SK-N-MC (cell line): ENCODE data around the gene ASIC2.

ENCODE experiments used
- DNase-seq: peaks from one replicate; pipeline ENCODE4 v3.0.0-alpha.2; 2011; ENCODE audit warnings: low read depth, low spot score
- H3K27ac ChIP-seq: fragments of 200-600 bp; sonication (generic); 2 replicates; pipeline ENCODE4 v1.5.1; 2016; ENCODE audit warnings: mixed run types
- H3K36me3 ChIP-seq: fragments of 200-600 bp; sonication (generic); 2 replicates; pipeline ENCODE4 v1.6.1; 2017; ENCODE audit warnings: antibody characterized with exemption, low read length, mixed read lengths; ENCODE audit not compliant: insufficient read depth
- H3K4me3 ChIP-seq: fragments of 200-600 bp; sonication (generic); 2 replicates; pipeline ENCODE4 v1.5.1; 2016
- H3K9ac ChIP-seq: fragments of 200-600 bp; sonication (generic); 2 replicates; pipeline ENCODE4 v1.8.0; 2017; ENCODE audit warnings: mixed run types, mixed read lengths; ENCODE audit not compliant: insufficient read length
- H3K9me3 ChIP-seq: fragments of 200-600 bp; sonication (generic); 2 replicates; pipeline ENCODE4 v1.6.1; 2017; ENCODE audit warnings: low read depth, mild to moderate bottlenecking, antibody characterized with exemption, low read length, moderate library complexity, mixed read lengths
- EZH2 ChIP-seq: fragments of 200-600 bp; sonication (generic); IDR thresholded peaks from one replicate; pipeline ENCODE4 v1.6.1; 2017; ENCODE audit warnings: antibody characterized with exemption
- FOXP2 ChIP-seq: optimal IDR thresholded peaks from 2 replicates; pipeline ENCODE3; 2011; ENCODE audit warnings: mild to moderate bottlenecking, moderate library complexity; ENCODE audit not compliant: insufficient read depth; ENCODE audit errors: extremely low read length, control extremely low read depth
- POLR2AphosphoS5 ChIP-seq: IDR thresholded peaks from 2 replicates; pipeline ENCODE4 v1.6.1; 2012; ENCODE audit warnings: mild to moderate bottlenecking, low read depth, low read length, borderline replicate concordance

Gene ASIC2

DNA sequence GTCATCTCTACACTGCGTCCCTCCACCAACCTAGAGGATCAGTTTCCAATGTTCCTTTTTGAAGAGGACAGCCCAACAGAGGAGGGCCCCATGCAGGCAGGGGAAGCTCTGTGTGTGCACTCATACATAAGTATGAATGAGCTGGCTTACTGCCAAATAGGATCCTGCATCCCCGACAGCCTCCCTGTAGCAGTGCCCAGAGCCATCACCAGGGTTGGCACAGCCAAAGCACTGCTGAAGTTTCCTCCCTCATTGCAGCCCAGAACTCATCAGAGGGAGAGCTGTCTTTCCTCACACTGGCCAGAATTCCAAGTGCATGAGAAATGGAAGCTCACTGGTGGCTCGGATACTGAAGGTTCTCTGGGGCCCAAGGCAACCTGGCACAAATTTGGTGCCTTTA, 114.4 kb downstream of the ASIC2 start:
- Histone ChIP-seq H3K9ac (no peak overlapping the region), H3K27ac (no peak overlapping the region), H3K9me3 (no peaks in the 10 kb centered on the region), H3K36me3 (no peaks in the 10 kb centered on the region), H3K4me3 (no peak overlapping the region)
- no peak for DNase-seq
- no peak for TF ChIP-seq EZH2
- TF ChIP-seq POLR2AphosphoS5, result no peak
- TF ChIP-seq FOXP2, result no peak

- H3K4me3 ChIP-seq, result no peak overlapping the region
- H3K9ac ChIP-seq, result no peak overlapping the region
- no peaks in the 10 kb centered on the region for H3K9me3 ChIP-seq
- no peak overlapping the region for H3K27ac ChIP-seq
- no peaks in the 10 kb centered on the region for H3K36me3 ChIP-seq
- no peak for DNase-seq
- TF ChIP-seq POLR2AphosphoS5 (no peak), EZH2 (no peak), FOXP2 (no peak)
Measured at GRCh38 chr17:33175562-33175961, 117.5 kb downstream of the ASIC2 start.

DNA sequence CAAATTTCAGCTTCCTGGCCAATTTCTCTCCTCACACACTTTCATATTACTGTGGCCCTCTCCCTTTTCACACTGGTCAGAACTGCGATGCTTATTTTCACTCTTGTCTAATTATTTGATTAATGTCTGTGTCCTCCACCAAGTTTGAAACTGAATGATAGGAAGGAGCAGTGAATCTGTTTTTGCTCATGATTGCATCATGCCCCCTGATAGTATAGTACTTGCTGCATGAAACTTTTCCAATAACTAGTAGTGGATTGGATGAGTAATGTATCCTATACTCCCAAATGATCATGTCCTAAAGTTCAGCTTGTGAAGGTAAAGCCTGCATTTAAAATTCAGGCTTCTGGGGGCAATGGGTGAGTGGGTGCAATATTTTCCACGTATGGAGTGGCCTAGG, 121.2 kb downstream of the ASIC2 start:
- H3K9me3 ChIP-seq, result no peaks in the 10 kb centered on the region
- H3K4me3 ChIP-seq, result no peak overlapping the region
- no peak for DNase-seq
- no peaks in the 10 kb centered on the region for H3K36me3 ChIP-seq
- TF ChIP-seq EZH2 (no peak), POLR2AphosphoS5 (no peak), FOXP2 (no peak)
- no peak overlapping the region for H3K9ac ChIP-seq
- H3K27ac ChIP-seq, result no peak overlapping the region

- no peak for TF ChIP-seq POLR2AphosphoS5
- Histone ChIP-seq H3K27ac (no peak overlapping the region), H3K36me3 (no peaks in the 10 kb centered on the region), H3K9me3 (no peaks in the 10 kb centered on the region), H3K9ac (no peak overlapping the region), H3K4me3 (no peak overlapping the region)
- no peak for DNase-seq
Measured at GRCh38 chr17:33169580-33170285, 123.4 kb downstream of the ASIC2 start.

- TF ChIP-seq POLR2AphosphoS5, result no peak
- no peak for TF ChIP-seq FOXP2
- no peak for TF ChIP-seq EZH2
- H3K36me3 ChIP-seq, result no peaks in the 10 kb centered on the region
- H3K9ac ChIP-seq, result no peak overlapping the region
- no peak overlapping the region for H3K4me3 ChIP-seq
- H3K27ac ChIP-seq, result no peak overlapping the region
- no peaks in the 10 kb centered on the region for H3K9me3 ChIP-seq
- no peak for DNase-seq
Measured at GRCh38 chr17:33167736-33168135, 125.4 kb downstream of the ASIC2 start.

- no peak for DNase-seq
- no peak overlapping the region for H3K4me3 ChIP-seq
- H3K9ac ChIP-seq, result no peak overlapping the region
- H3K36me3 ChIP-seq, result no peaks in the 10 kb centered on the region
- no peak for TF ChIP-seq POLR2AphosphoS5
- TF ChIP-seq EZH2, result no peak
- TF ChIP-seq FOXP2, result no peak
- no peak overlapping the region for H3K27ac ChIP-seq
- H3K9me3 ChIP-seq, result no peaks in the 10 kb centered on the region
Measured at GRCh38 chr17:33166472-33166871, 126.6 kb downstream of the ASIC2 start.

DNA sequence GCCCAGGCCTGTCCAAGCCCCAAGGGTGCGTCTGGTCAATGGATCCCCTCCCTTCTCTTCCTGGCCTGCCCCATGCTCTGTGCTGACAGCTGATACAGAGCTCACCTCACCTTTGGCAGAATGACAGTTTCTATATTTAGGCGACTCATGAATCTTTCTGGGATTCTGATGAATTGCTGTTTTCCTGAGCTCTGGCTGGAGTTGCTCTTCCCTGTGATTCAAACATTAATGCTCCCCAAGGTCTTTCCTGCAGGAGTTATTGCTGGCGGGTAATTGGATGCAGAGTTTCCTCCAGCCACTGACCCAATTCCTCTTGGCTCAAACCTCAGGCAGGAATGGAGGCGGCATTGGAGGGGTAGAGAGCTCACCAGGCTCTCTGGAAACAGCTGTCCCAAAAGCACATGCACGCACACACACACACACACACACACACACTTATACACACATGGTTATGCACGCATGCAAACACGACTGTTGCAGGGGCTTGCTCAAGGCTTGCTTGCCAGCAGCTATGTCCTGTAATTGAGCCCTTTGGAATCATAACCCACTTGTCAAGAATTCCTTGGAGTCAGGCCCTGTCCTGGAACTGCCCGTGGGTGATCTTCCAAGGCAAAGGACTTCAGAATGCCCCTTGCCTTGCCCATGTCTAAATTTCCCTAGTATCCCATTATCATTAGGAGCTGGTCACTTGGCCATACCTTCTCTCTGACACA, 128.8 kb downstream of the ASIC2 start:
- Histone ChIP-seq H3K4me3 (no peak overlapping the region), H3K36me3 (no peaks in the 10 kb centered on the region), H3K9me3 (no peaks in the 10 kb centered on the region), H3K27ac (no peak overlapping the region), H3K9ac (no peak overlapping the region)
- DNase-seq, result no peak
- TF ChIP-seq EZH2 (no peak), FOXP2 (no peak), POLR2AphosphoS5 (no peak)

GRCh38 chr17:33163533-33164168, 129.4 kb downstream of the ASIC2 start:
- H3K36me3 ChIP-seq, result no peaks in the 10 kb centered on the region
- no peak for TF ChIP-seq POLR2AphosphoS5
- no peak for TF ChIP-seq FOXP2
- no peak for TF ChIP-seq EZH2
- no peak overlapping the region for H3K9ac ChIP-seq
- no peak overlapping the region for H3K27ac ChIP-seq
- H3K9me3 ChIP-seq, result no peaks in the 10 kb centered on the region
- no peak overlapping the region for H3K4me3 ChIP-seq
- no peak for DNase-seq

- H3K36me3 ChIP-seq, result no peaks in the 10 kb centered on the region
- no peak for DNase-seq
- TF ChIP-seq EZH2, result no peak
- TF ChIP-seq FOXP2, result no peak
- TF ChIP-seq POLR2AphosphoS5, result no peak
- H3K4me3 ChIP-seq, result no peak overlapping the region
- H3K9ac ChIP-seq, result no peak overlapping the region
- H3K9me3 ChIP-seq, result no peaks in the 10 kb centered on the region
- no peak overlapping the region for H3K27ac ChIP-seq
Measured at GRCh38 chr17:33154869-33155455, 138.1 kb downstream of the ASIC2 start.
